RWPE2 (cell line): ENCODE measurements around the gene VMAC.

Experiments
- ATAC-seq: fragments of 200-7000 bp; cut with Tn5 transposase; 3 replicates; pipeline ENCODE4 v1.9.1; 2021; ENCODE audit warnings: low read depth
- DNase-seq: peaks from one replicate; pipeline ENCODE4 v3.0.0-alpha.2; 2020; ENCODE audit warnings: low spot score
- H3K27ac ChIP-seq: fragments of 450-650 bp; 2 replicates; pipeline ENCODE4 v1.5.1; 2017; ENCODE audit warnings: mild to moderate bottlenecking; ENCODE audit not compliant: poor library complexity, severe bottlenecking
- H3K27me3 ChIP-seq: fragments of 250-450 bp; sonication (Bioruptor Pico); 2 replicates; pipeline ENCODE4 v1.5.1; 2021; ENCODE audit warnings: mild to moderate bottlenecking, moderate library complexity; ENCODE audit not compliant: insufficient read depth, poor library complexity, severe bottlenecking
- H3K36me3 ChIP-seq: fragments of 250-450 bp; sonication (Bioruptor Pico); 2 replicates; pipeline ENCODE4 v1.5.1; 2020; ENCODE audit warnings: low read depth, mild to moderate bottlenecking, moderate library complexity
- H3K4me1 ChIP-seq: fragments of 250-450 bp; sonication (Bioruptor Pico); 2 replicates; pipeline ENCODE4 v1.5.1; 2021; ENCODE audit warnings: mild to moderate bottlenecking, moderate library complexity; ENCODE audit not compliant: insufficient read depth, poor library complexity, severe bottlenecking
- H3K4me3 ChIP-seq: fragments of 250-450 bp; sonication (Bioruptor Pico); 2 replicates; pipeline ENCODE4 v1.5.1; 2021; ENCODE audit warnings: mild to moderate bottlenecking, moderate library complexity; ENCODE audit not compliant: severe bottlenecking
- H3K9me3 ChIP-seq: fragments of 250-450 bp; sonication (Bioruptor Pico); 2 replicates; pipeline ENCODE4 v1.5.1; 2021; ENCODE audit warnings: mild to moderate bottlenecking, moderate library complexity; ENCODE audit not compliant: severe bottlenecking
- TF ChIP-seq, protein P1 (sequence below): fragments of 450-650 bp; IDR thresholded peaks from one replicate; pipeline ENCODE4 v1.5.1; 2017; ENCODE audit warnings: mild to moderate bottlenecking, moderate library complexity; ENCODE audit not compliant: poor library complexity, severe bottlenecking

Gene VMAC

DNA sequence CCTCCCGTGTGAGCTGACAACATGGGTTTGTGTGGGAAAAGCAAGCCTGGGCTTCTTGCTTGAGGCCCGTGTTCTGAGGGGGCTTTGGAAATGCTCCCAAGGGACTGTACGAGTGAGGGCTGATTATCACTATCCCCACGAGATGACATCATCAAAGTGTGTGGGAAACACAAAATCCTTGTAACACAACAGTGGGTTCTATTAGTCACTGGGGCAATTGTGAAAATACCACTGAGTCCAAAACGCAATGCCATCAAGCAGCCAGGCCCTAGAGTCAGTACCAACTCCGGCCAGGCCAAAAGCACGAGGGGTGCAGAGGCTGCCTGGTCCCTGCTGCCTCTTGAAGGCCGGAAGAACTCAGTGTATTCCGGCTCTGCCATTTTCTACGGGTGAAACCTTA is 39.0 kb downstream of the VMAC start:
- DNase-seq: no peak
- Histone ChIP-seq H3K4me3 (no peak overlapping the region), H3K4me1 (no peaks in the 10 kb centered on the region), H3K36me3 (peaks cover 18% of the 10 kb centered on the region), H3K27ac (no peak overlapping the region), H3K27me3 (no peaks in the 10 kb centered on the region), H3K9me3 (no peaks in the 10 kb centered on the region)
- TF ChIP-seq, protein P1, sequence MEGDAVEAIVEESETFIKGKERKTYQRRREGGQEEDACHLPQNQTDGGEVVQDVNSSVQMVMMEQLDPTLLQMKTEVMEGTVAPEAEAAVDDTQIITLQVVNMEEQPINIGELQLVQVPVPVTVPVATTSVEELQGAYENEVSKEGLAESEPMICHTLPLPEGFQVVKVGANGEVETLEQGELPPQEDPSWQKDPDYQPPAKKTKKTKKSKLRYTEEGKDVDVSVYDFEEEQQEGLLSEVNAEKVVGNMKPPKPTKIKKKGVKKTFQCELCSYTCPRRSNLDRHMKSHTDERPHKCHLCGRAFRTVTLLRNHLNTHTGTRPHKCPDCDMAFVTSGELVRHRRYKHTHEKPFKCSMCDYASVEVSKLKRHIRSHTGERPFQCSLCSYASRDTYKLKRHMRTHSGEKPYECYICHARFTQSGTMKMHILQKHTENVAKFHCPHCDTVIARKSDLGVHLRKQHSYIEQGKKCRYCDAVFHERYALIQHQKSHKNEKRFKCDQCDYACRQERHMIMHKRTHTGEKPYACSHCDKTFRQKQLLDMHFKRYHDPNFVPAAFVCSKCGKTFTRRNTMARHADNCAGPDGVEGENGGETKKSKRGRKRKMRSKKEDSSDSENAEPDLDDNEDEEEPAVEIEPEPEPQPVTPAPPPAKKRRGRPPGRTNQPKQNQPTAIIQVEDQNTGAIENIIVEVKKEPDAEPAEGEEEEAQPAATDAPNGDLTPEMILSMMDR: no peak
- ATAC-seq: no peak

DNA sequence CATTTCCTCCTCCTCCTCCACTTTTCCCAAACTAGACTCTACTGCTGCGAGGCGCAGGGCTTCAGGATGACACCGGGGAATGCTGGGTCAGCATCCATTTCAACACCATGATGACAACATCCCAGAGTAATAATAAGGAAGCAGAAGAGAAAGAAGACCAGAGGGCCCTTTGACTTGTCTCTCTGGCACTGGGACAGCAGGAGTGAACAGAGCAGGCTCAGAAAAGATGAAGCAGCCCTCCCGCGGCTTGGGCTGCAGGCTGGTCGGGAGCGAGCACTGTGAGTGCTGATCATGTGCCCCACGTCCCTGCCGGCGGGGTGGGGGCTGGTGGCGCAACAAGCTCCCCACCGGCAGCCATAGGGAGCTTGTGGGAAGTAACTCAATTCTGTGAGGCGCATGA is 42.8 kb downstream of the VMAC start:
- TF ChIP-seq, protein P1: no peak
- Histone ChIP-seq H3K27ac (no peak overlapping the region), H3K9me3 (no peaks in the 10 kb centered on the region), H3K4me1 (no peaks in the 10 kb centered on the region), H3K36me3 (peaks cover 13% of the 10 kb centered on the region), H3K4me3 (no peak overlapping the region), H3K27me3 (no peaks in the 10 kb centered on the region)
- ATAC-seq (no peak), DNase-seq (no peak)

- Histone ChIP-seq H3K27ac (no peak overlapping the region), H3K4me1 (peaks cover 12% of the 10 kb centered on the region), H3K36me3 (peaks cover 13% of the 10 kb centered on the region), H3K4me3 (no peak overlapping the region), H3K9me3 (no peaks in the 10 kb centered on the region), H3K27me3 (no peaks in the 10 kb centered on the region)
- DNase-seq (no peak), ATAC-seq (no peak)
- TF ChIP-seq, protein P1: no peak
Measured at GRCh38 chr19:5948752-5949564, 44.3 kb downstream of the VMAC start.

- Histone ChIP-seq H3K27me3 (no peaks in the 10 kb centered on the region), H3K4me1 (peaks cover 14% of the 10 kb centered on the region), H3K4me3 (no peak overlapping the region), H3K9me3 (no peaks in the 10 kb centered on the region), H3K27ac (no peak overlapping the region), H3K36me3 (peaks cover 13% of the 10 kb centered on the region)
- ATAC-seq (no peak), DNase-seq (no peak)
- TF ChIP-seq, protein P1: no peak
Measured at GRCh38 chr19:5949792-5950305, 45.2 kb downstream of the VMAC start.

- ATAC-seq (no peak), DNase-seq (no peak)
- H3K9me3 ChIP-seq: no peaks in the 10 kb centered on the region
- TF ChIP-seq, protein P1: no peak
- no peak overlapping the region for H3K27ac ChIP-seq
- no peak overlapping the region for H3K4me3 ChIP-seq
- no peaks in the 10 kb centered on the region for H3K27me3 ChIP-seq
- peaks cover 13% of the 10 kb centered on the region for H3K36me3 ChIP-seq
- peaks cover 14% of the 10 kb centered on the region for H3K4me1 ChIP-seq
Measured at GRCh38 chr19:5950741-5951140, 46.1 kb downstream of the VMAC start.
